Posterior cingulate gyrus (tissue), 11 donors: Measurements from ENCODE around the gene NUBP1.
"Not testable (repeated sequence)": the region's sequence is repeated elsewhere in the genome, so short reads cannot be mapped to it uniquely, and the experiment has no call there.

Experiments used
- DNase-seq, 10 donors: peaks; one replicate each; pipeline versions ENCODE4 v3.0.0 to v3.0.0-alpha.2; 2020 to 2021; ENCODE audit warnings: mixed read lengths in 3 of 10
- intact Hi-C: fragments of 100-400 bp; cut with DNase I; formaldehyde crosslinking; loops from one replicate; pipeline ENCODE4 v1.15.1; 2023

The NUBP1 gene

DNA sequence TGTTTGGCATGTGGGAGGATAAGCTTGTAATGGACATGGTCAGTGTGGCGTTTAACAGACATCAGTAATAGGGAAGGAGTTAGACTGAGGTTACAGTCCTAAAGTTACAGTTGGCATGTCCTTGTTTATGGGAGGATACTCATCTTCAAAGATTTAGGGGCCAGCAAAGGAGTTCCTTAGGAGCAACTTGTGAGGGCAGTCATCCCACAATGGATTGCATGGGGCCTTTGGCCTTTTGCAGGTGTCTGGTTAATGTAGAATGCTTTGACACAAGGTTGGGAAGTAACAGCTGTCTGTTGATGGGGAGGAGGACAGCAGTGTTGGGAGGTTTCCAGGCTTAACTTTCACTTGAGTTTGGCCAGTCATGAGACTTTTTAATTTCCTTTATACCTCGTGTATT, 2.2 kb downstream of the NUBP1 start:
- DNase-seq, result peak in 1 of 10 donors; percentile 20
- intact Hi-C loops, result no loop called here

GRCh38 chr16:10750793-10751192, 7.2 kb downstream of the NUBP1 start:
- intact Hi-C loops, result loop anchor here (5.0 kb wide), 1 partner anchor 172 kb away; no protein-coding TSS in a partner anchor
- peak in 1 of 10 donors; percentile 33 for DNase-seq

DNA sequence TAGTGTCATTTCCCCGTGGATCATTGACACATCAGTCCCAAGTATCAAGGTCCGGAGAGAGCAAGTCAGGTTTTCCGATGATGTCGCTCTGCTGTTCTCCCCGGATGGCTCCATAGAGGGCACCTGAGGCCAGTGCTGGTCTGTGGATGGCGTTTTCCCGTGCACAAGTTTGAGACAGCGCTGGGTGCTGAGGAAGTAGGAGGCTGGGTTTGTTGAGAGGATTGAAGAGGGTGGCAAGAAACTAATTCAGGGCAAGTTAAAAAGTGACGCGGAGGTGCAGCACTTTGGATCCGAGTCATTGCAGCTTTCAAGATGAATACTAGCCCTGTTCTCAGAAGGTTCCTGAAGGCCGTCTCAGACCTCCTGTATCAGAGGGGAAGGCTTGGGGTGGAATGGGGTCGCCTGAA, 7.7 kb downstream of the NUBP1 start:
- DNase-seq, result peak in 1 of 10 donors; percentile 60

DNA sequence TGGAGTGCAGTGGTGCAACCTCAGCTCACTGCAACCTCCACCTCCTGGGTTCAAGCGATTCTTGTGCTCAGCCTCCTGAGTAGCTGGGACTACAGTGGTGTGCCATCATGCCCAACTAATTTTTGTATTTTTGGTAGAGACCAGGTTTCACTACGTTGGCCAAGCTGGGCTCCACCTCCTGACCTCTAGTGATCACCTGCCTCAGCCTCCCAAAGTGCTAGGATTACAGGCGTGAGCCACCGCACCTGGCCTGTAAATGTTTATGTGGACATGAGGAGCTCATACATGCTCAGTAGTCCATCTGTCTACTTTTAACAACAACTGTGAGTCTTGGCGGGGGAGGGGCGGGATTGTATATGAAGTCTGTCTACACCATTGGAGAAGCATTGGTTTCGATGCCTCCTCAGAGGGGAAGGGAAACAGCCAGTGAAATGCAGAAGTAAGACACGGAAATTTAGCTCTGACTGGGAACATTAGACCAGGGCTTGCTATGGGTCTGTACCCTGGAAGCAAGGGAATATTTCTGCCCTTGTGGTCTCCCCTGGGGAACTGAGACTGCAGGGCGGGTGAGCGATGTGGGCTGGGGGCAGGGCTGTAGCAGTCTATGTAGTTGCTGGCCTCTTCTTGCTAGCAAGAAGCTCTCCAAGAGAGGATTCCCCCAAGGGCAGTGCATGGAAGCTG, 9.3 kb downstream of the NUBP1 start:
- intact Hi-C loops, result loop anchor here (5.0 kb wide), 1 partner anchor 169 kb away; no protein-coding TSS in a partner anchor
- DNase-seq, result peak in 4 of 10 donors; percentile 15 to 87 (median 60)

More for the DNA sequence above, 7.7 kb downstream of the NUBP1 start:
- intact Hi-C loops, result loop anchor here (5.0 kb wide), 1 partner anchor 171 kb away; no protein-coding TSS in a partner anchor

DNA sequence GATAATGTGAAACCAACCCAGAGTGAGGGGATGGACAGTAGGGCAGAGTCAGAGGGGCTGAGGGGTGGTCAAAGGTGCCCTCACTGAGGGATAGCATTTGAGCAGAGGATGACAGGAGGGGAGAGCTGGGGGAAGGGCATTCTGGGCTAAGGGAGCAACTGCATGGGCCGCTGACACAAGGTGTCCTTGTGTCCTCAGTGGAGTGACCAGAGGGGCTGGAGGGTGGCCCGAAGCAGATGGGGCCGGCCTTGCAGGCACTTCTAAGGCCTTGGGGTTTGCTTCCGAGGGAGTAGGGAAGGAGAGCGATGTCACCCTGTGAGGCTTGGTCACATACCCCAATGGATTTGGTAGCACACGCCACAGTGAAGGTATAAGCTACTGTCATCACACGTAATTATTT, 10.0 kb downstream of the NUBP1 start:
- peak in 1 of 10 donors; percentile 71 for DNase-seq
- intact Hi-C loops, result loop anchor here (5.0 kb wide), 1 partner anchor 169 kb away; no protein-coding TSS in a partner anchor

- DNase-seq, result no peak
- intact Hi-C loops, result loop anchor here (5.0 kb wide), 1 partner anchor 167 kb away; no protein-coding TSS in a partner anchor
Observed at GRCh38 chr16:10754941-10755340, 11.3 kb downstream of the NUBP1 start.

- intact Hi-C loops, result no loop called here
- DNase-seq, result no peak
Observed at GRCh38 chr16:10756574-10756973, 12.9 kb downstream of the NUBP1 start.

DNA sequence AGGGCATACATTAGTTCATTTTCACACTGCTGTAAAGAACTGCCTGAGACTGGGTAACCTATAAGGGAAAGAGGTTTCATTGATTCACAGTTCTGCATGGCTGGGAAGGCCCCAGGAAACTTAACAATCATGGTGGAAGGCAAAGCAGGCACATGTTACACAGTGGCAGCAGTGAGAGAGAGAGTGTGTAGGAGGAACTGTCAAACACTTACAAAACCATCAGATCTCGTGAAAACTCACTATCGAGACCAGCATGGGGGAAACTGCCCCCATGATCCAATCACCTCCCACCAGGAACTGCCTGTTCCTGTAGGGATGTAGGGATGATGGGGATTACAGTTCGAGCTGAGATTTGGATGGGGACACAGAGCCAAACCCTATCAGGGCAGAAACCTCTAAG, 17.2 kb downstream of the NUBP1 start:
- DNase-seq, result peak in 1 of 10 donors; percentile 58
- intact Hi-C loops, result no loop called here

GRCh38 chr16:10761373-10761772, 17.7 kb downstream of the NUBP1 start:
- intact Hi-C loops, result no loop called here
- peak in 1 of 10 donors; percentile 49 for DNase-seq

DNA sequence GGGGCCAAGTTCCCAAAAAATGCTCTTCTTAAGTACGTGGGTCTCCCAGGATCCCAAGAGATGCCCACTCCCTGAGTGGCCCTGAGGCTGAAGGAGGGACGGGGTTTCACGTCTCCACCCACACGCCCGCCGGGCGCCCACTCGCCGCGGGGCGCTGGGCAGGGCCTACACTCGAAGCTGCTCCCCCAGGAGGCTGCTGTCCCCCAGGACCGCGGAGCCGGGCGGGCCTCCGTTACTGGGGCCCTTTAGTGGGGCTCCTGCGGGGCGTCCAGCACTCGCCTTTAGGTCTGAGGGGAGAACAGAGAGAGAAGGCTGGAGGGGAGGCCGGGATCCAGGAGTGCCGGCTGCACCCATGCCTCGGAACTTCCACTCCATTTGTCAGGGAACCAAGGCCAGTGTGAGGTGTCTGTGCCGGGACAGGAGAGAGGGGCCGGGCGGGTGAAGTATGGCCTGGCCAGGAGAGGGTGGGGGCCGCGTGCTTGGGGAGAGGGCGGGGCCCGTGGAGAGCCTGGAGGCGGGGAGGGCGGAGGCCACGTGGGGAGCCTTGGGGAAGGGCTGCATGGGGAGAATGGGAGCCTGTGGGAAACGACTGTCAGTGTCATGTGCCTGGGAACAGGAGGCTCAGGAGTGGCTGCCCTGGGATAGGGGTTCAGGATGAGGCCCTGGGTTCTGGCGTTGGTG, 18.8 kb downstream of the NUBP1 start:
- intact Hi-C loops, result no loop called here
- DNase-seq, result peak in 1 of 10 donors; percentile 80

DNA sequence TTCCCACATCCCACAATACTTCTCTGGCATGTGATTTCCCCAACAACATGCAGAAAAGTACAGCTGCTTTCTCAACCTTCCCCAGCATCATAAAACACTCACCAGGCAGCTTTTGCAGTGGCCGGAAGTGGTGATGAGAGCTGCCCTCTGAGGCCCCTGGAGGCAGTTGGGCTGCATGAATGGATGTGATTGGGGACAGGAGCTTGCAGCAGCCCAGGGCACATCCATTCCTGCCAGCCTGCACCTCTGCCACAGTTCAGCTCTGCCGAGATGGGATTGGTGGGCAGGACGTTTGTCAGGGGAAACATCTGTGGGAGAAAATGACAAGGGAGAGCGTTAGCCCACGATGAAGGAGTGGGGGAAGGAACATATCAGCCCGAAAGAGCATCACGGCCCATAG, 19.8 kb downstream of the NUBP1 start:
- no peak for DNase-seq
- intact Hi-C loops, result no loop called here

DNA sequence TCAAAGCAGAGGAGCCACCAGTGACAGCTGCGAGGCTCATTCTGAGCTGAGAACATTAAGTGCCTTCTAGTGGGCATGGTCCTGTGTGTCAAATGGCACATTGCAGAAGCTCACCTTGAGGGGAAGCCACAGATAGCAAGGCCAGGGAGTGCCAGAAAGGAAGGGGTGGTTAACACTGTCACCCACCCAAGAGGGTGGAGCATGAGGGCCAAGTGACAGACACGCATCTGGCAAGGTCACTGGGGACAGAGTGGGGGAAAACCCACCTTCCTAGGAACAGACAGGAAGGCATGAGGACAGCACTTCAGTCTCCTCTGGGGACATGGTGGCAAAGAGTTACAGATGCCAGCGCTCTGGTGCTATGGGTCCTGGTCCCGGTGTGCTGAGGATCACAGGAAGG, 22.1 kb downstream of the NUBP1 start:
- intact Hi-C loops, result no loop called here
- peak in 1 of 10 donors; percentile 62 for DNase-seq

- intact Hi-C loops, result no loop called here
- DNase-seq, result no peak
Observed at GRCh38 chr16:10767127-10767526, 23.5 kb downstream of the NUBP1 start.

DNA sequence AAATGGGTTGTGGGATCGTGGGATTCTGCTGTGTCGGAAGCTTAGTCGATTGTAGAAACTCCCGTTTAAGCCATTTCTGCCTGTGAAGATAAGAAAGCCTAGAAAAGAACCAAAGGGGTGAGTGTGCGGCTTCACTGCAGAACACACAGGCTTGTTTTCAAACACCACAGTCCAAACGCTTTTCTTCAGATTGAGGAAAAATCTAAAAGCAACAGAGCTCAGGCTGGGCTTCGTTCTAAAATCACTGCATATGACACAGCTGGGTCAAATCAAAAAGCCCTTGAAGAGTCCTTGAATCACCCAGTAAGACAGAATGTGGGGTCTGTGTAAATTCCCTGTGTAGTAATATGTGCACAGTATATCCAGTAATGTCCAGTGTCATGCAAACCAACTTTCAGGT, 25.7 kb downstream of the NUBP1 start:
- intact Hi-C loops, result no loop called here
- no peak for DNase-seq

DNA sequence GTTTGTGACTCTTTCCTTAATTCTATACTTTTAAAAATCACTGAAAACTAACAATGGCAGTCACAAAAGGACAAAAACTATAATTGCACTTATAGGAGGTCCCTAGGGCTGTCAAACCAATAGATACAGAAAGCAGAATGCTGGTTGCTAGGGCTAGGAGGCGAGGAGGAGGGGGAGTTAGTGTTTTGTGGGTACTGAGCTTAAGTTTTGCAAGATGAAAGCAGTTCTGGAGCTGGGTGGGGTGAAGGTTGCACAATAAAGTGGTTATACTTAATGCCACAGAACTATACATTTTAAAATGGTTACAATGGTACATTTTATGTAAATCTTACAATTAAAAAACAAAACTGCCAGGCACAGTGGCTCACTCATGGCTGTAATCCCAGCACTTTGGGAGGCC, 27.3 kb downstream of the NUBP1 start:
- intact Hi-C loops, result no loop called here
- DNase-seq, result no peak

DNA sequence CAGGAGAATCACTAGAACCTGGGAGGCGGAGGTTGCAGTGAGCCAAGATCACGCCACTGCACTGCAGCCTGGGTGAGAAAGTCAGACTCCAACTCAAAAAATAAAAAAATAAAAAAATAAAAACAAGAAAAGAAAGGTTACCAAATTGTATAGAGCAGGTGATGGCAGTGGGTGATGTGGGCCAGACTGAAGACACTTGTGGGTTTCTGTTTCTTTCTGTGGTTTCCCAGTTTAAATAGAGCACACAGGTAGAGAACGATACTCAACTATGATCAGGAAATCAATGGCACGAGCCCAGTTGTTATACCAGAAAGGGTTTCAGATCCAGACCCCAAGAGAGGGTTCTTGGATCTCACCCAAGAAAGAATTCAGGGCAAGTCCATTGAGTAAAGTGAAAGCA, 32.6 kb downstream of the NUBP1 start:
- intact Hi-C loops, result no loop called here
- peak in 1 of 10 donors; percentile 13 for DNase-seq

DNA sequence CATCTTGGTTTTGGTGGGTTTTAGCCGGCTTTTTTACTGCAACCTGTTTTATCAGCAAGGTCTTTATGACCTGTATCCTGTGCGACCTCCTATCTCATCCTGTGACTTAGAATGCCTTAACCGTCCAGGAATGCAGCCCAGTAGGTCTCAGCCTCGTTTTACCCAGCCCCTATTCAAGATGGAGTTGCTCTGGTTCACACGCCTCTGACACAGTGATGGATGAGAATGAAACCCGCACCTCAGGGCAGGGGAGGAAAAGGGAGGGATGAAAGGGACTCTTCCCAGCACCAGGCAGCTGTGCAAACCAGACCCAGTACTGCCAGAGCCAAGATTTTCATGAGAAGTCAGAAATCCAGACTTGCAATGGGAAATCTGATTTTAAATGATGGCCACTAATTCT, 33.3 kb downstream of the NUBP1 start:
- intact Hi-C loops, result not testable (repeated sequence)
- DNase-seq, result peak in 1 of 10 donors; percentile 32

DNA sequence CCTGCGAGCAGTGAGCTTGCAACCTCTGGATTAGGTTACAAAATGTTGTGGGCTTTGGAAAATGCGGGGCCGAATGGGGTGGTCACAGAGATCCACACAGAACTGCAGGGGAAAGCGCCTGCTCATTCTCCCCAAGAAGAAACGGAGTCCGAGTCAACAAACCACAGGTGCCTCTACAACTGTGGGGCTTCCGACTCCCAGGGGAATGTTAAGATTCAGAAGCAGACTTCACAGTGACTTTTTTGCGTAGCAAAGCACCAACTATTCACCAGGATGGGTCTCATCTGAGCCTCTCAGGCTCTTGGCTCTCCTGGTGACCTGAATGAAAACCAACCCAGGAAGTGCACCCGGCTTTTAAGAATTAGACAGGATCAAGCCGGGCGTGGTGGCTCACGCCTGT, 33.7 kb downstream of the NUBP1 start:
- intact Hi-C loops, result no loop called here
- no peak for DNase-seq

DNA sequence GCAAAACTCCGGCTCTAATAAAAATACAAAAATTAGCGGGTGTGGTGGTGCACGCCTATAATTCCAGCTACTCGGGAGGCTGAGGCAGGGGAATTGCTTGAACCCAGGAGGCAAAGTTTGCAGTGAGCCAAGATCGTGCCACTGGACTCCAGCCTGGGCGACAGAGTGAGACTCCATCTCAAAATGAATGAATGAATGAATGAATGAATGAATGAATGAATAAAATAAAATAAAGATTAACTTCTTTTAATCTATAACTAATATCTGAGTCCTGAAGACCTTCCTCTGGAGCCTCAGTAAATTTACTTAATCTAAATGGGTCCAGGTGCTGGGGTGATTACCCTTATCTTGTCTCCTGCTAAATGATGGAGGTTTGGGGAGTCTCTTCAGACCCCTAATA, 36.3 kb downstream of the NUBP1 start:
- DNase-seq, intact Hi-C loops: not testable (repeated sequence)

DNA sequence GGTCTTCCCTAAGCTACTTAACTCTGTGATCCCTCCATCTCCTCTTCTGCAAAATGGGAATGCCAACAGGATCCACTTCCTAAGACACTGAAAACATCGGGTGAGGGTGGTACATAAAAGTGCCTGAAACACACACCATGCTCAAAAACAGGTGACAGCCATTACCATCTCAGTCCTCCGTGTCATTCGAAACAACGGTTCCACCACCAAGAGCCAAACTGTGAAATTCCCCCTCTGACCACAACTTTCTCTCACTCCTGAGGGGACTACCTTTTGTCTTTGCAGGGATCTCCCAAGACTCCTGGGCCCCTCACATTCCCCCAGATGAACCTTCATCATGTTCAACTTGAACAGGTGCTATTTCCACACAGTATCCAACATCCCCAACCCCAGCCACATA, 37.0 kb downstream of the NUBP1 start:
- intact Hi-C loops, result no loop called here

GRCh38 chr16:10782628-10783027, 39.0 kb downstream of the NUBP1 start:
- no peak for DNase-seq

More for the DNA sequence above, 37.0 kb downstream of the NUBP1 start:
- DNase-seq, result no peak

DNA sequence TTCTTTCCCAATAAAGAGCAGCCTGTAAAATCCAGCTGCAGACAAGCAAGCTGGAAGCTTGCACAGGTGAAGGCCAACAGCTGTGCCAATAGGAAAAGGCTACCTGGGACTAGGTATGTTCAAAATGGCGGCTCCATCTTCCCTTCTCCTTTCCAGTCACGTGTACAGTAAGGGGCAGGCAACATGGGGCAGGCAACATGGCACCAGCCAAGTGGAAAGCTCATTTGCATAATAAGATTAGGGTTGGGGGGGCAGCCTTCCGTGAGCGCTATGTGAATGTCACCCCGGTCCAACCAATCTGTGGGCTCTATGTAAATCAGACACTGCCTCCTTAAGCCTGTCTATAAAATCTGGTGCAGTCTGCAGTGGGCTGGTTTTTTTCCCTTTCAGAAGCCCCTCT, 43.7 kb downstream of the NUBP1 start:
- DNase-seq, result no peak
- intact Hi-C loops, result no loop called here

More at GRCh38 chr16:10782628-10783027, 39.0 kb downstream of the NUBP1 start:
- intact Hi-C loops, result no loop called here
